Activated CD8-positive, alpha-beta T cell treated with anti-CD3 and anti-CD28 coated beads, Interleukin-2, amount 10 ng/mL, durations not matched to agents 7 days and 5 days (primary cell): ENCODE measurements around the gene PLEKHA6. TPM values are rescaled to one million over a fixed set of nuclear protein-coding genes. Genes with fewer than 3 reads are reported as not detected.

ENCODE experiments used
- ATAC-seq: fragments of 150-1000 bp; cut with Tn5 transposase; one replicate; pipeline ENCODE4 v1.10.0; 2021; ENCODE audit warnings: moderate library complexity
- CTCF ChIA-PET: fragments of 350-600 bp; sonication (Branson Sonifier 250); formaldehyde crosslinking; loops from one replicate; lab custom pipeline; 2021; ENCODE audit warnings: antibody characterized with exemption; lab: Charles Lee
- POLR2A ChIA-PET: fragments of 350-600 bp; sonication (Branson Sonifier 250); formaldehyde crosslinking; loops from one replicate; lab custom pipeline; 2021; ENCODE audit warnings: antibody characterized with exemption; lab: Charles Lee
- DNase-seq: peaks from one replicate; pipeline ENCODE4 v3.0.0-alpha.2; 2020
- H3K27ac Mint-ChIP-seq: one replicate; pipeline ENCODE4 v1.8.0; 2021; ENCODE audit warnings: mild to moderate bottlenecking, mixed read lengths
- H3K27me3 Mint-ChIP-seq: one replicate; pipeline ENCODE4 v1.8.0; 2021; ENCODE audit warnings: low read depth, mixed read lengths
- H3K36me3 Mint-ChIP-seq: one replicate; pipeline ENCODE4 v1.8.0; 2021; ENCODE audit warnings: low read depth, mixed read lengths
- H3K4me1 Mint-ChIP-seq: one replicate; pipeline ENCODE4 v1.8.0; 2021; ENCODE audit warnings: low read depth, mixed read lengths
- H3K4me3 Mint-ChIP-seq: one replicate; pipeline ENCODE4 v1.8.0; 2021; ENCODE audit warnings: mild to moderate bottlenecking, mixed read lengths
- H3K9me3 Mint-ChIP-seq: one replicate; pipeline ENCODE4 v1.8.0; 2022; ENCODE audit warnings: mixed read lengths; ENCODE audit not compliant: insufficient read depth
- total RNA-seq, 2 experiments: library from RNA; stranded (reverse); gene quantifications; one replicate each; pipeline ENCODE4 v1.2.3, GENCODE V29; 2021

The PLEKHA6 gene
- total RNA-seq, 2 experiments from 2014 or later = 0.26 to 0.29 TPM

DNA sequence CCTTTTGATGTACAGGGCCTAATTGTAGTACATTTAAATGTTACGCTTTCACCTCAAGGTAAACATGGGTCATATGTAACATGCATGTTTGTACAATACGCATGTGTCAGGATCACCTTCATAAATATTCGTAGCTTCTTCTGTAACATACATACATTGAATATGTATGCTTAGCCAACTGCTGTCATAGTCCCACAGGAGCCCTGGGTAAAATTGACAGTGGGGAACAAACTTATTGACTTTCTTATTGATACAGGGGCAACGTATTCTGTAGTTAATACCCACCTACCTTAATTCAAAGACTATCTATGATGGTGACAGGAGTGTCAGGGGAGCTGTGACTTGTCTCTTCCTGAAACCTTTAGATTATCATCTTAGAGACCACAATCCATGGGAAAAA, 189.9 kb downstream of the PLEKHA6 start:
- Mint-ChIP-seq H3K9me3 (peaks cover 13% of the 10 kb centered on the region), H3K4me1 (no peaks in the 10 kb centered on the region), H3K4me3 (no peak overlapping the region), H3K27ac (no peak overlapping the region), H3K27me3 (peaks cover 2% of the 10 kb centered on the region), H3K36me3 (peaks cover 3% of the 10 kb centered on the region)
- ATAC-seq (no peak), DNase-seq (no peak)
- ChIA-PET POLR2A (no interaction called here), CTCF (interaction anchor here (5.1 to 9.8 kb wide), 2 partner anchors 37 to 192 kb away, joined by 31 to 122 read pairs; partner anchors contain the start of gene PLEKHA6)

Other genes starting within 250 kb of the PLEKHA6 start
- under 1 TPM in 1 of 2 experiments, not detected in 1; 0.11 TPM for gene ETNK2, start 207.9 kb downstream of the PLEKHA6 start, total RNA-seq
- gene REN, start 193.6 kb downstream of the PLEKHA6 start, total RNA-seq = not detected
- not detected for gene KISS1, start 163.4 kb downstream of the PLEKHA6 start, total RNA-seq
- gene GOLT1A, start 145.9 kb downstream of the PLEKHA6 start, total RNA-seq = not detected
- 10 to 100 TPM; 64.7 to 66.0 TPM for gene PPP1R15B, start 51.9 kb upstream of the PLEKHA6 start, total RNA-seq
- gene PIK3C2B, start 134.9 kb upstream of the PLEKHA6 start, total RNA-seq = 10 to 100 TPM; 26.2 to 28.4 TPM
- gene MDM4, start 156.5 kb upstream of the PLEKHA6 start, total RNA-seq = 10 to 100 TPM; 72.2 to 72.4 TPM